IMR-90 (cell line): Measurements from ENCODE around the gene WASHC3. TPM values are rescaled to one million over a fixed set of nuclear protein-coding genes. Genes with fewer than 3 reads are reported as not detected.

Source experiments
- ATAC-seq: fragments of 200-7000 bp; cut with Tn5 transposase; 2 replicates; pipeline ENCODE4 v1.9.1; 2020; ENCODE audit warnings: low read depth, mild to moderate bottlenecking, moderate library complexity
- BruUV-seq: library from RNA; stranded (reverse); fragments of 400-500 nt; replicated peaks from 2 replicates; lab custom pipeline; 2021; lab: Mats Ljungman, UMichigan
- CTCF ChIA-PET: fragments of 300-600 bp; formaldehyde crosslinking; extraction: SDS; loops from one replicate; lab custom pipeline; 2021; ENCODE audit warnings: antibody characterized with exemption; lab: Yijun Ruan, JAX
- POLR2A ChIA-PET: fragments of 300-600 bp; sonication (Branson Sonifier 250); formaldehyde crosslinking; loops from one replicate; lab custom pipeline; 2022; ENCODE audit warnings: antibody characterized with exemption; ENCODE audit not compliant: unreplicated experiment; lab: Charles Lee
- DNase-seq: peaks from one replicate; pipeline ENCODE4 v3.0.0; 2013
- H2AFZ ChIP-seq: replicated peaks from 2 replicates; pipeline ENCODE3; 2013; ENCODE audit warnings: low read length, mild to moderate bottlenecking; ENCODE audit not compliant: poor library complexity
- H2AK5ac ChIP-seq: 2 replicates; pipeline ENCODE4 v1.6.1; 2013; ENCODE audit warnings: low read depth, low read length, inconsistent platforms
- H2AK9ac ChIP-seq: replicated peaks from 2 replicates; pipeline ENCODE3; 2013; ENCODE audit warnings: mild to moderate bottlenecking, low read depth, low read length, moderate library complexity; ENCODE audit not compliant: poor library complexity
- H2BK120ac ChIP-seq: 2 replicates; pipeline ENCODE4 v1.6.1; 2013; ENCODE audit warnings: low read depth, low read length, inconsistent platforms
- H2BK15ac ChIP-seq: 3 replicates; pipeline ENCODE4 v1.6.1; 2013; ENCODE audit warnings: low read depth, low read length, inconsistent platforms
- H2BK20ac ChIP-seq: 2 replicates; pipeline ENCODE4 v1.6.1; 2013; ENCODE audit warnings: low read depth, mild to moderate bottlenecking, inconsistent platforms, low read length, moderate library complexity
- H2BK5ac ChIP-seq: 2 replicates; pipeline ENCODE4 v1.6.1; 2013; ENCODE audit warnings: mild to moderate bottlenecking, low read depth, low read length, inconsistent platforms; ENCODE audit not compliant: poor library complexity, severe bottlenecking
- H3K14ac ChIP-seq: replicated peaks from 2 replicates; pipeline ENCODE4 v1.6.1; 2013; ENCODE audit warnings: low read depth, low read length, inconsistent platforms
- H3K18ac ChIP-seq: 2 replicates; pipeline ENCODE4 v1.6.1; 2013; ENCODE audit warnings: low read depth, low read length, control low read depth
- H3K23ac ChIP-seq: 2 replicates; pipeline ENCODE4 v1.6.1; 2013; ENCODE audit warnings: low read depth, low read length, inconsistent platforms
- H3K27ac ChIP-seq: 2 replicates; pipeline ENCODE4 v1.5.1; 2013; ENCODE audit warnings: mild to moderate bottlenecking, control low read depth, low read length; ENCODE audit not compliant: insufficient read depth
- H3K27me3 ChIP-seq: 2 replicates; pipeline ENCODE4 v1.6.1; 2013; ENCODE audit warnings: low read length; ENCODE audit not compliant: control insufficient read depth, insufficient read depth
- H3K36me3 ChIP-seq: 2 replicates; pipeline ENCODE4 v1.6.1; 2013; ENCODE audit warnings: low read length, mixed read lengths; ENCODE audit not compliant: control insufficient read depth, insufficient read depth
- H3K4ac ChIP-seq: 2 replicates; pipeline ENCODE4 v1.6.1; 2013; ENCODE audit warnings: low read depth, low read length, inconsistent platforms
- H3K4me1 ChIP-seq: 2 replicates; pipeline ENCODE4 v1.6.1; 2013; ENCODE audit warnings: low read length, mixed read lengths; ENCODE audit not compliant: control insufficient read depth, insufficient read depth
- H3K4me2 ChIP-seq: 2 replicates; pipeline ENCODE4 v1.6.1; 2013; ENCODE audit warnings: low read depth, mild to moderate bottlenecking, control low read depth, low read length, moderate library complexity
- H3K4me3 ChIP-seq: 2 replicates; pipeline ENCODE4 v1.5.1; 2013; ENCODE audit warnings: low read depth, mild to moderate bottlenecking, control low read depth, low read length, moderate library complexity; ENCODE audit not compliant: insufficient read depth
- H3K56ac ChIP-seq: 2 replicates; pipeline ENCODE4 v1.6.1; 2013; ENCODE audit warnings: low read length, inconsistent platforms; ENCODE audit not compliant: insufficient read depth; ENCODE audit errors: extremely low read depth
- H3K79me1 ChIP-seq, 2 experiments: 2 replicates each; pipeline ENCODE4 v1.6.1; 2013; ENCODE audit warnings: low read length in 2 of 2, inconsistent platforms in 1 of 2, low read depth in 1 of 2
- H3K9ac ChIP-seq: 2 replicates; pipeline ENCODE4 v1.6.1; 2013; ENCODE audit warnings: low read depth, low read length, control low read depth
- H3K9me1 ChIP-seq: 2 replicates; pipeline ENCODE4 v1.6.1; 2013; ENCODE audit warnings: low read length, inconsistent platforms; ENCODE audit not compliant: insufficient read depth
- H3K9me3 ChIP-seq: 2 replicates; pipeline ENCODE4 v1.6.1; 2013; ENCODE audit warnings: low read length; ENCODE audit not compliant: control insufficient read depth, insufficient read depth
- H4K20me1 ChIP-seq: 2 replicates; pipeline ENCODE4 v1.6.1; 2013; ENCODE audit warnings: low read length, inconsistent platforms; ENCODE audit not compliant: insufficient read depth
- H4K5ac ChIP-seq: 2 replicates; pipeline ENCODE4 v1.6.1; 2013; ENCODE audit warnings: mild to moderate bottlenecking, low read depth, low read length, control low read depth
- H4K8ac ChIP-seq, 2 experiments: 2 replicates each; pipeline ENCODE4 v1.6.1; 2013; ENCODE audit warnings: low read depth in 2 of 2, low read length in 2 of 2, control low read depth in 1 of 2, inconsistent platforms in 1 of 2
- H4K91ac ChIP-seq: 2 replicates; pipeline ENCODE4 v1.6.1; 2013; ENCODE audit warnings: low read depth, low read length, inconsistent platforms; ENCODE audit not compliant: insufficient read depth
- CEBPB ChIP-seq: IDR thresholded peaks from 2 replicates; pipeline ENCODE4 v1.6.1; 2012; ENCODE audit warnings: low read depth, low read length, improper control_type of control experiment
- CTCF ChIP-seq: conservative IDR thresholded peaks from 2 replicates; pipeline ENCODE4 v1.5.1; 2012; ENCODE audit warnings: mild to moderate bottlenecking, low read depth, low read length, improper control_type of control experiment
- ELK1 ChIP-seq: fragments of 150-350 bp; IDR thresholded peaks from 2 replicates; pipeline ENCODE4 v1.6.1; 2016; ENCODE audit warnings: low read depth, mild to moderate bottlenecking, low read length, moderate library complexity, borderline replicate concordance
- FOS ChIP-seq: fragments of 150-350 bp; IDR thresholded peaks from 2 replicates; pipeline ENCODE4 v1.6.1; 2016; ENCODE audit warnings: low read depth, low read length
- MAFK ChIP-seq: IDR thresholded peaks from 2 replicates; pipeline ENCODE4 v1.6.1; 2012; ENCODE audit warnings: low read depth, low read length, improper control_type of control experiment
- MXI1 ChIP-seq: IDR thresholded peaks from 2 replicates; pipeline ENCODE4 v1.6.1; 2012; ENCODE audit warnings: low read depth, mild to moderate bottlenecking, low read length, moderate library complexity, borderline replicate concordance
- NFE2L2 ChIP-seq: fragments of 150-350 bp; IDR thresholded peaks from 2 replicates; pipeline ENCODE4 v1.6.1; 2016; ENCODE audit warnings: low read depth, mild to moderate bottlenecking, low read length
- POLR2A ChIP-seq: IDR thresholded peaks from 2 replicates; pipeline ENCODE4 v1.6.1; 2012; ENCODE audit warnings: mild to moderate bottlenecking, low read depth, low read length
- RCOR1 ChIP-seq: IDR thresholded peaks from 2 replicates; pipeline ENCODE4 v1.6.1; 2012; ENCODE audit warnings: mild to moderate bottlenecking, low read length, improper control_type of control experiment; ENCODE audit not compliant: insufficient replicate concordance
- SMC3 ChIP-seq: fragments of 150-350 bp; IDR thresholded peaks from 2 replicates; pipeline ENCODE4 v1.6.1; 2016; ENCODE audit warnings: low read depth, mild to moderate bottlenecking, antibody characterized with exemption, low read length, moderate library complexity
- USF2 ChIP-seq: fragments of 150-350 bp; IDR thresholded peaks from 2 replicates; pipeline ENCODE4 v1.6.1; 2017; ENCODE audit warnings: mild to moderate bottlenecking, antibody characterized with exemption, low read length, low read depth
- WGBS, 2 experiments: methylation state at CpG; one replicate each; pipeline versions ENCODE4 v1.1.5 to v1.1.7; 2013; ENCODE audit warnings: missing lambda C conversion rate in 2 of 2; ENCODE audit not compliant: insufficient read length in 1 of 2; ENCODE audit errors: extremely low coverage in 2 of 2; 5-methylcytosine and 5-hydroxymethylcytosine counted together
- dilution Hi-C: fragments of 300-500 bp; cut with HindIII; formaldehyde crosslinking; loops from one replicate; pipeline ENCODE4 v1.14.3; 2018; ENCODE audit warnings: low sequenced_read_pairs; ENCODE audit not compliant: unreplicated experiment
- in situ Hi-C: fragments of 300-500 bp; cut with MboI; formaldehyde crosslinking; loops from 3 replicates; pipeline ENCODE4 v1.14.3; 2019; ENCODE audit warnings: low sequenced_read_pairs, inconsistent platforms, mixed read lengths
- intact Hi-C: fragments of 100-400 bp; cut with micrococcal nuclease; formaldehyde crosslinking; loops from 2 replicates; pipeline ENCODE4 v1.10.0; 2022
- polyA plus RNA-seq, 3 experiments: library from polyadenylated mRNA; depleted of rRNA; stranded (reverse); fragments of >200 nt; gene quantifications; 2 replicates each; pipeline ENCODE4 v1.2.3, GENCODE V29; 2012; ENCODE audit warnings: low replicate concordance in 1 of 3
- total RNA-seq: library from RNA; depleted of rRNA; stranded (reverse); fragments of >200 nt; gene quantifications from 2 replicates; pipeline ENCODE4 v1.2.3, GENCODE V29; 2012

WASHC3 gene
- total and polyA plus RNA-seq, 2 of the 4 experiments (the other 2 are of a cell fraction): 54.8 to 87.1 TPM

- no peaks in the 10 kb centered on the region for H3K9me3 ChIP-seq
- TF ChIP-seq ELK1: no peak
- TF ChIP-seq NFE2L2: no peak
- no peak for TF ChIP-seq CTCF
- TF ChIP-seq MAFK: no peak
- no peak for TF ChIP-seq RCOR1
- no peak for TF ChIP-seq MXI1
- no peak for TF ChIP-seq CEBPB
- no peak for TF ChIP-seq FOS
- no peak for TF ChIP-seq USF2
- TF ChIP-seq SMC3: no peak
- TF ChIP-seq POLR2A: no peak
- WGBS, 2 experiments: 80% methylated on average over 5 of the region's 11 CpGs; no CpG with 5 or more reads in 1 of the 2 experiments
- H2AK9ac ChIP-seq: no peak overlapping the region
- peak overlapping the region; percentile 83 to 88 for H4K8ac ChIP-seq
- no peak overlapping the region for H2BK15ac ChIP-seq
- H3K27ac ChIP-seq: no peak overlapping the region
- no peak overlapping the region for H2BK5ac ChIP-seq
- no peak for DNase-seq
- BruUV-seq: no TSS peak
- H3K27me3 ChIP-seq: no peaks in the 10 kb centered on the region
- no peaks in the 10 kb centered on the region for H3K9me1 ChIP-seq
- intact Hi-C loops: no loop called here
- dilution Hi-C loops: no loop called here
- ChIA-PET CTCF (no interaction called here), POLR2A (interaction anchor here (0.6 kb wide), 1 partner anchor 21 kb away, joined by 4 read pairs; no protein-coding TSS in a partner anchor)
- peak overlapping the region; percentile 20; the same call in 1 of the 2 replicates for H3K4ac ChIP-seq
- ATAC-seq: no peak
- no peak overlapping the region for H3K23ac ChIP-seq
- H3K18ac ChIP-seq: no peak overlapping the region
- H3K4me1 ChIP-seq: no peaks in the 10 kb centered on the region
- peaks cover 9 to 10% of the 10 kb centered on the region in 2 experiments; a peak in 3 of 4 replicates for H3K79me1 ChIP-seq
- no peaks in the 10 kb centered on the region for H3K36me3 ChIP-seq
- in situ Hi-C loops: no loop called here
- H4K5ac ChIP-seq: peak overlapping the region; percentile 40
- H4K91ac ChIP-seq: no peak overlapping the region
- H2BK120ac ChIP-seq: no peak overlapping the region
- no peaks in the 10 kb centered on the region for H4K20me1 ChIP-seq
- peak overlapping the region; percentile 31; the same call in 1 of the 2 replicates for H3K56ac ChIP-seq
- no peak overlapping the region for H3K4me3 ChIP-seq
- no peak overlapping the region for H3K14ac ChIP-seq
- H2BK20ac ChIP-seq: no peak overlapping the region
- H2AK5ac ChIP-seq: no peak overlapping the region
- H2AFZ ChIP-seq: peak overlapping the region; percentile 78
- no peak overlapping the region for H3K4me2 ChIP-seq
- H3K9ac ChIP-seq: no peak overlapping the region
Observed at GRCh38 chr12:102062419-102062806, 622 bp upstream of the WASHC3 start.
